ENCODE data around the gene GPR84.
A peak's percentile ranks its signal among the peaks of the same experiment; 100 is the strongest.

The GPR84 gene

DNA sequence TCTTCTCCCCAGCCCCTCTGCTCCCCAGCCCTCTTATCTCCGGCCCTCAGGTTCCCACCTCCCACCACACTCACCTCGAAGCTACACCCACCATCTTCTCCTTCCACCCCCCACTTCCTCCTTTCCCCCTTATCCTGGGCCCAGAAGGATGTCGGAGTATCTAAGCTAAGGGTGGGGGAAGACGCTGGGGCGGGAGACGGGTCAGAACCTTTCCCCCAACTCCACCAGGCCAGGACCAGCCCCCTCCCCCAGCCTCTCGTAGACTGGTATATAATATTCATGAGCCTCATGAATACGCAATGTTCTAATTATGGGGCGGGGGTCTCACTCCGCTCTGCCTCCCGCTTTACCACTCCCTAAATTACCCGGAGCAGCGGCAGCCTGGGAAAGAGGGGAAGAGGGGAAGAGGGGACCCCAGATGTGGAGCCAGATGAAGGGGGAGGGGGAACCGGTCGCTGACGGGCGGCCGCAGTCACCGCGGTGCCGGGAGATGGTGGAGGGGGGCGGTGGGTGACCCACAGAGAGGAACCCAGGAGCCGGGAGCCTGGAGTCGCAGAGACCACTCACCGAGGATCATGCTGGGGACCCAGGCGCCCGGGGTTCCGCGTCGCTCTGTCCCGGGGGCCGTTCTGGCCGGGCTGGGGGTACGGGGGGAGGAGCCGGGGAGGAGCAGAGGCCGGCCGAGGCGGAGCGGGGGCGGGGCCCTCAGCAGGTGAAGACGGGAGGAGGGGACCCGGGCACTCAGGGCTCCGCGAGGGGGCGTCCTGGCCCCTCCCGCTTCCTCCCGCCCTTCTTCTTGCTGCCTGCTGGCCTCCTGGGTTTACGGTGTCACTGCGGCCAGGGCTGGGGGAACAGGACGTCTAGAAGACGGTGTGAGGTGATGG lies 26.6 kb upstream of the GPR84 start:
- DNase-seq = peak; percentile 14 to 62 (median 41)

GRCh38 chr12:54390176-54390667 lies 25.9 kb upstream of the GPR84 start:
- DNase-seq = no peak

- no peak for DNase-seq
Observed at GRCh38 chr12:54389607-54390175, 25.4 kb upstream of the GPR84 start.

DNA sequence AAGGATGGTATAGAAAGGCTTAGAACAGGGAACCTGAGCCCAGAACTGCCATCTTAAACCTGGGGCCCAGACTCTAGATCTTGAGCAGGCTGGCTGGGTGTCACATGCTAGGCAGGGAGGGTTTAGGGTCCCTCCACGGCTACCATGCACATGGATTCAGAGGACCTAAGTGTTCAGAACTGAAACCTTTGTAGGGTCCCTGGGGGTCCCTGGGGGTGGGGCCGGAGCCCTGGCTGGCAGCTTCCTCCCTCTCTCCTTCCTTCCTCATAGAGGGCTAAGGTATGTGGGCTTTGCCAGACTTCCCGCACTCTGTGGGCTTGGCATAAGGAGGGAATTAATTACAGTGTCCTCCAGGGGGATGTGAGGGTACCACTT lies 24.8 kb upstream of the GPR84 start:
- DNase-seq = no peak

- DNase-seq = no peak
Observed at GRCh38 chr12:54388237-54389133, 24.2 kb upstream of the GPR84 start.

DNA sequence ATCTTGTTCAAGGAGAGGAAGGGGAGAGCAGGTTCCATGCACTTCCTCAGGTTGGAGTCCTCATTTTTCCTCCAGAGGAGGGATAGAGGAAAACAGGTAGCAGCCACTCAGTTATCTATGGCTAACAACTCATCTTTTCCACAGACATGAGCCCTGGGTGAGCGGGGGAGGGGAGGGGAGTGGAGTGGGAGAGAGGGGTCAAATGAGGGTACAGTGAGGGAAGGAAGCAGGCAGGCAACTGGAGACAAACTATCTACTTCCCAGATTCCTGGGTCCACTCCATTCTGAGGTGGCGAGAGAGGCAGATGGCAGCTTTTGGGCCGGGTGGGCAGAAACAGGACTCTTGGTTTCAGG lies 22.8 kb upstream of the GPR84 start:
- DNase-seq = no peak

DNA sequence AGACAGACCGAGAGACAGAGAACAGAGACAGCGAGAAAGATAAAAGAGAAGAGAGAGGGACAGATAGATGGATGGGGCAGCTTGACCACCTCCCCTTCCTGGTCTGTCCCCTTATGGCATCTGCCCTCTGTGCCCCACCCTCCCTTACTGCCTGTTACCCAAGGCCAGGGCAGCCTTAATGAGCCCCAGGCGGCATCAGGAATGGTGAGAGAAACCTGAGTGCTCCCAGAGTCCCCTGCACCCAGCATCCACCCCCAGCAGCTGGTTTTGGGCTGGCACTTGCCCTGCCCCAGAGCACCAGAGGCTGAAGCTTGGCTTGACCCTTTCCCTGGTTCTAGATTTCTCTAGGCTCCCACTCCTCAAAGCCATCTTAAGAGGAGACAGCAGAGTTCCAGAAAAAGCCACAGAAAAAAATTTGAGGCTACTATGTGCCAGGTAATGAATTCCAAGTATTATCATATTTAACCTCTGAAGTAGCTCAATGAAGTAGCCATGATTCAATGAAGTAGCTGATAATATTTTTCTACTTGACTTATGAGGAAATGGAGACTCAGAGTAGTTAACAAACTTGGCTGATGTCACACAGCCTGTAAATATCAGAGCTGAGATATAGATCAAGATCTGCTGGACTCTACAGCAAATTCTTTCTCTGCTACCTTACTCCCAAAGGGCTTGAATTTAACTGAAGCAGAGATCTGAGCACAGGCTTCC lies 22.3 kb upstream of the GPR84 start:
- DNase-seq = no peak

- DNase-seq = no peak
Observed at GRCh38 chr12:54385251-54385914, 21.1 kb upstream of the GPR84 start.

- no peak for DNase-seq
Observed at GRCh38 chr12:54384591-54385041, 20.3 kb upstream of the GPR84 start, which contains the start of gene ZNF385A. TSS of gene ZNF385A (minus strand) at chr12:54384733. CDS start at chr12:54384514, 219 bp downstream.

DNA sequence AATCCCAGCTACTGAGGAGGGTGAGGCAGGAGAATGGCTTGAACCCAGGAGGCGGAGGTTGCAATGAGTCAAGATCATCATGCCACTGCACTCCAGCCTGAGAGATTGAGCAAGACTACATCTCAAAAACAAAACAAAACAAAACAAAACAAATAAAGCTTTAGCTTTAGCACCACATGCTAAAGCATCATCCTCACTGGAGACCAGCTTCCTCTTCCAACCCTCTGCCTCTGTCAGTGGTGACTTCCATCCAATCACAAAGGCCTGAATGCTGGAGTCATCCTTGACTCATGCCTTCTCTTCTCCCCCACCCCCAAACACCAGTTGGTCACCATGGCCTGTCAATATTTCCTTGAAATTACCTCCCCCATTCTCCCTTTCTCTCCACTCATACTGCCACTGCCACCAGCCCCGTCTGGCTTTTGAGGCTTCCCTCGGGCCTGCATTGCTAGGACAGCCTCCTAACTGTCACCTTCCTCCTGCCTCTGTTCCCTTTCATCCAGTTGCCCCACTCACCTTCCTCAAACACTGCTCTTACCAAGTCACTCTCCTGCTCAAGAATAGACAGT lies 18.8 kb upstream of the GPR84 start:
- DNase-seq = no peak

DNA sequence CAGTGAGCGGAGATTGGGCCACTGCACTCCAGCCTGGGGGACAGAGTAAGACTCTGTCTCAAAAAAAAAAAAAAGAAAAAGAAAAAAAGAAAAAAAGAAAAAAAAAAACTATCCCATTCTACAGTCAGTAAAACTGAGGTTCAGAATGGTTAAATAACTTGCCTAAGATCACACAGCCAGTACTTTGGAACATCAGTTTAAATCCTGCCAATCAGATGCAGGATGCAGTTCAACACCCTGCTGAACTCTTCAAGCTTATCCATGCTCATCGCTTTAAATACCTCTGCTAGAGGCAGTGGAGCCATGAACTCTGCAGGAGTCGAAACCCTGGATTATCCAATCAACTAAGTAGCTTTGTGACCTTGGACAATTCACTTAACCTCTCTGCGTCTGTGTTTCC lies 16.9 kb upstream of the GPR84 start:
- no peak for DNase-seq

- DNase-seq = peak; percentile 67 to 87 (median 76)
Observed at GRCh38 chr12:54379398-54380201, 15.3 kb upstream of the GPR84 start.

DNA sequence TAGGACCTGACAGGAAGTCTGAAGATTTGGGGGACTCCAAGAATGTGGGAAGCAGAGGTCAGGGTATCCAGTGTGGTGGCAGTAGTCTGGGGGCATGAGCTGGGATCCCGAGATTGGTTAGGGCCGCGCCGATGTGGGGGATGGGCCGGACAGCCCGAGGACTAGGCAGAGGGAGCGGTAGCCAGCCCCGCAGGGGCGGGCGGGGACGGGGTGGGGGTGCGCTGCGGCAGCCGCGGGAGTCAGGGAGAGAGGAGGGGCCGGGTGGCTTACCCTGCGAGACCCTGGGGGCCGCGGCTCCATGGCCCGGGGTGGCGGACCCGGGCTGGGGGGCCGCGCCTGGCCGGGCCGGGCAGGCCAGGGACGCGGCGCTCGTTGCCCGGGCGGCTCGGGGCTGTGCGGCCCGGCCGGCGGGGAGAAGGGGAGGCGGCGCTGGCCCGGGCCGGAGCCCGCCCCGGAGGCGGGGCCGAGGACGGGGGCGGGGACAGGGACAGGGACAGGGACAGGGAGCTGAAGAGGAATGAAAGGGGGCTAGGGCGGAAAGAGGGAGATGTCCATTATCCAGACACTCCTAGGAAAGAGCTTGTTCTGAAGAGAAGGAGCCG lies 14.6 kb upstream of the GPR84 start:
- no peak for DNase-seq

DNA sequence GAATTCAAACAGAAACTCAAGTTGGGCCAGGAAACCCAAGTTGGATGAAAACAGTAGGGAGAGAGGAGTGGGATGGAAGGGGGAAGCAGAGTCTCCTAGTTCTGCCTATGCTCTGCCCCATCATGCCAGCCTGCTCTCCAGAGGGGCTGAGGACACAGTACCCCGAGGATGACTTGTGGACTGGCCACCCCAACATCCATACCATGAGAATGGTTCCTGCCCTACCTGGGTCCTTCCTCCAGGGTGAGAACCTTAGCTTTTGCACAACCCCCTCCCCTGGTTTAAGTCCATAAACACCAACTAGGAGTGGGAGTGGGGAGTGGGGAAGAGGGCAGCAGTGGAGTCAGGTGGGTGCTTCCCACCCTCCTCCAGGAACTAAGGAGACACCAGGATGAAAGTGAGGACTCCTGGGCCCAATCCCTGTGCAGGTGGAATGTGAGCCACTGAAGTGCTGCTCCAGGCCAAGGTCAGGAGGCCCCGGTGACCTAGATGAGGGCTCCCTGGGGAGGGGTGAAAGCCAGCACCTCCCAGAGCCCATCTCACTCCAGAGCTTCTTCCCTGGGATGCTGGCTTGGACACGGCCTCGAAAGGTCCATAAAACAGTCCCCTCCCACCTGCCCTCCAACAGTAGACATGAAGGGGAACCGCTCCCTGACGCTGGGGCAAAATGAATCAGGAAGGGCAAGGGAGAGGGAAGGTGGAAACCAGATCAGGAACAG lies 13.7 kb upstream of the GPR84 start:
- no peak for DNase-seq

DNA sequence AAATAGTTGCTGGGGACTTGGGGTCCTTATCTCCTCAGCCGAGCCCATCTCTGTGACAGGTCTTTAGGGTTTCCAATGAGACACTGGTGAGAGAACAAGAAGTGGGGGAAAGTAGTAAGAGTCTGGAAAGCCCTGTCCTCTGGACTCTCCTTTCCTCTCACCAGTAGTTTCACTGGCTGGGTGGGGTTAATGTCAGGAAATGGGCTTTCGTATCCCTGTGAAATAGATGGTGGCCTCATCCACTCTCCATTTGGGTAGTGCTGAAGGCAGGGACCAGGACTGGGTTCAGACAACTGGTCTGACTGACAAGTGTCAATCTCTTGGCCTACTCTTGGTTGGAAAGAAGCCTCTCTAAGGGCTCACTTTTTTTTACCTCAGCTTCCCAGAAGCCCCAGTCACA lies 12.7 kb upstream of the GPR84 start:
- DNase-seq = no peak

GRCh38 chr12:54376596-54376995 lies 12.3 kb upstream of the GPR84 start:
- DNase-seq = no peak

GRCh38 chr12:54375259-54375579 lies 10.9 kb upstream of the GPR84 start:
- no peak for DNase-seq

GRCh38 chr12:54374562-54375258 lies 10.4 kb upstream of the GPR84 start:
- DNase-seq = no peak
